Caco-2 (cell line): Measurements from ENCODE around the gene CACNA1G. TPM values are rescaled to one million over a fixed set of nuclear protein-coding genes. Genes with fewer than 3 reads are reported as not detected.

Experiments
- BruUV-seq: library from RNA; stranded (reverse); fragments of 400-500 nt; replicated peaks from 2 replicates; lab custom pipeline; 2021; lab: Mats Ljungman, UMichigan
- CTCF ChIA-PET: fragments of 300-600 bp; sonication (Branson Sonifier 250); formaldehyde crosslinking; loops from one replicate; lab custom pipeline; 2022; ENCODE audit warnings: antibody characterized with exemption; lab: Charles Lee
- POLR2A ChIA-PET: fragments of 300-600 bp; sonication (Branson Sonifier 250); formaldehyde crosslinking; loops from one replicate; lab custom pipeline; 2022; ENCODE audit warnings: antibody characterized with exemption; lab: Charles Lee
- DNase-seq, 2 experiments: peaks; one replicate each; pipeline versions ENCODE4 v3.0.0 to v3.0.0-alpha.2; 2020 to 2022
- H3K27me3 ChIP-seq: replicated peaks from 2 replicates; pipeline ENCODE4 v1.6.0; 2011; ENCODE audit warnings: low read length; ENCODE audit not compliant: control insufficient read depth, insufficient read depth
- H3K36me3 ChIP-seq: 2 replicates; pipeline ENCODE4 v1.5.1; 2011; ENCODE audit warnings: low read length; ENCODE audit not compliant: control insufficient read depth, insufficient read depth
- H3K4me1 ChIP-seq: fragments of 250-450 bp; sonication (Bioruptor Pico); 2 replicates; pipeline ENCODE4 v1.5.1; 2020; ENCODE audit warnings: mild to moderate bottlenecking
- H3K4me3 ChIP-seq: 2 replicates; pipeline ENCODE4 v1.5.1; 2011; ENCODE audit warnings: low read depth, mild to moderate bottlenecking, control low read depth, low read length
- H3K9me3 ChIP-seq: fragments of 250-450 bp; sonication (Bioruptor Pico); 2 replicates; pipeline ENCODE4 v1.5.1; 2020; ENCODE audit warnings: mild to moderate bottlenecking, moderate library complexity
- H3K27ac Mint-ChIP-seq: one replicate; pipeline ENCODE4 v1.8.0; 2022; ENCODE audit warnings: mixed read lengths; ENCODE audit not compliant: unreplicated experiment
- H3K27me3 Mint-ChIP-seq: one replicate; pipeline ENCODE4 v1.8.0; 2022; ENCODE audit warnings: mixed read lengths; ENCODE audit not compliant: insufficient read depth, unreplicated experiment
- H3K36me3 Mint-ChIP-seq: one replicate; pipeline ENCODE4 v1.8.0; 2022; ENCODE audit warnings: mild to moderate bottlenecking, mixed read lengths; ENCODE audit not compliant: insufficient read depth, unreplicated experiment
- H3K4me1 Mint-ChIP-seq: one replicate; pipeline ENCODE4 v1.8.0; 2022; ENCODE audit warnings: low read depth, mixed read lengths; ENCODE audit not compliant: unreplicated experiment
- H3K4me3 Mint-ChIP-seq: one replicate; pipeline ENCODE4 v1.8.0; 2022; ENCODE audit warnings: mild to moderate bottlenecking, moderate library complexity, mixed read lengths; ENCODE audit not compliant: unreplicated experiment
- H3K9me3 Mint-ChIP-seq: one replicate; pipeline ENCODE4 v1.8.0; 2022; ENCODE audit warnings: mixed read lengths; ENCODE audit not compliant: unreplicated experiment
- CTCF ChIP-seq, 2 experiments: fragments of 200-600 bp in 1 of 2; IDR thresholded peaks; 1 replicate in 1 of 2; 2 replicates in 1 of 2; pipeline versions ENCODE4 v1.5.1 to v1.8.0; 2011 to 2022; ENCODE audit warnings: antibody characterized with exemption in 1 of 2, control low read depth in 1 of 2, inconsistent platforms in 1 of 2, low read depth in 1 of 2, low read length in 1 of 2, mild to moderate bottlenecking in 1 of 2, moderate library complexity in 1 of 2; ENCODE audit not compliant: insufficient read depth in 1 of 2, severe bottlenecking in 1 of 2, unreplicated experiment in 1 of 2
- intact Hi-C: fragments of 100-400 bp; cut with micrococcal nuclease; formaldehyde crosslinking; loops from one replicate; pipeline ENCODE4 v1.10.0; 2022; ENCODE audit not compliant: unreplicated experiment
- total RNA-seq: library from RNA; stranded (reverse); gene quantifications from 2 replicates; pipeline ENCODE4 v1.2.3, GENCODE V29; 2022

The CACNA1G gene
- total RNA-seq, 1 experiment from 2014 or later, result 1.4 TPM

- Histone ChIP-seq H3K27me3 (no peaks in the 10 kb centered on the region), H3K4me3 (no peak overlapping the region), H3K9me3 (no peaks in the 10 kb centered on the region), H3K4me1 (no peaks in the 10 kb centered on the region), H3K36me3 (no peaks in the 10 kb centered on the region)
- intact Hi-C loops, result no loop called here
- no TSS peak for BruUV-seq
- no peak overlapping the region for H3K4me3 Mint-ChIP-seq
- H3K27me3 Mint-ChIP-seq, result no peaks in the 10 kb centered on the region
- CTCF ChIA-PET, result no interaction called here
- no peaks in the 10 kb centered on the region for H3K4me1 Mint-ChIP-seq
- no peak for DNase-seq
- no peak for TF ChIP-seq CTCF (IDR thresholded peaks at IDR 0.05; ENCODE audit: insufficient read depth in 1 of 2, low read depth in 1 of 2, low read length in 1 of 2, severe bottlenecking in 1 of 2, unreplicated experiment in 1 of 2)
- H3K27ac Mint-ChIP-seq, result no peak overlapping the region
- POLR2A ChIA-PET, result interaction anchor here (0.9 kb wide), 1 partner anchor 56 kb away, joined by 3 read pairs; no protein-coding TSS in a partner anchor
- no peaks in the 10 kb centered on the region for H3K36me3 Mint-ChIP-seq
- H3K9me3 Mint-ChIP-seq, result no peaks in the 10 kb centered on the region
Observed at GRCh38 chr17:50615828-50616227, 55.3 kb downstream of the CACNA1G start.

- Histone ChIP-seq H3K36me3 (no peaks in the 10 kb centered on the region), H3K4me3 (no peak overlapping the region), H3K4me1 (no peaks in the 10 kb centered on the region), H3K27me3 (no peaks in the 10 kb centered on the region), H3K9me3 (no peaks in the 10 kb centered on the region)
- Mint-ChIP-seq H3K27me3 (no peaks in the 10 kb centered on the region), H3K9me3 (no peaks in the 10 kb centered on the region), H3K4me3 (no peak overlapping the region), H3K4me1 (no peaks in the 10 kb centered on the region), H3K27ac (no peak overlapping the region), H3K36me3 (no peaks in the 10 kb centered on the region)
- CTCF ChIA-PET, result interaction anchor here (0.5 to 1.9 kb wide), 7 partner anchors 8 to 58 kb away, joined by 3 to 10 read pairs (median 4); no protein-coding TSS in a partner anchor
- no peak for DNase-seq
- no peak for TF ChIP-seq CTCF (IDR thresholded peaks at IDR 0.05; ENCODE audit: insufficient read depth in 1 of 2, low read depth in 1 of 2, low read length in 1 of 2, severe bottlenecking in 1 of 2, unreplicated experiment in 1 of 2)
- POLR2A ChIA-PET, result no interaction called here
- no TSS peak for BruUV-seq
- intact Hi-C loops, result no loop called here
Observed at GRCh38 chr17:50618300-50618699, 57.8 kb downstream of the CACNA1G start.

- no peaks in the 10 kb centered on the region for H3K4me1 ChIP-seq
- Mint-ChIP-seq H3K27me3 (no peaks in the 10 kb centered on the region), H3K36me3 (no peaks in the 10 kb centered on the region), H3K9me3 (no peaks in the 10 kb centered on the region), H3K4me3 (no peak overlapping the region), H3K27ac (no peak overlapping the region), H3K4me1 (no peaks in the 10 kb centered on the region)
- H3K36me3 ChIP-seq, result no peaks in the 10 kb centered on the region
- CTCF ChIA-PET, result interaction anchor here (1.2 to 1.9 kb wide), 3 partner anchors 9 to 68 kb away, joined by 3 to 5 read pairs (median 4); no protein-coding TSS in a partner anchor
- H3K4me3 ChIP-seq, result no peak overlapping the region
- POLR2A ChIA-PET, result no interaction called here
- H3K9me3 ChIP-seq, result no peaks in the 10 kb centered on the region
- no peaks in the 10 kb centered on the region for H3K27me3 ChIP-seq
- TF ChIP-seq CTCF (IDR thresholded peaks at IDR 0.05; ENCODE audit: insufficient read depth in 1 of 2, low read depth in 1 of 2, low read length in 1 of 2, severe bottlenecking in 1 of 2, unreplicated experiment in 1 of 2), result no peak
- DNase-seq, result no peak
- intact Hi-C loops, result no loop called here
- BruUV-seq, result no TSS peak
Observed at GRCh38 chr17:50618941-50619340, 58.4 kb downstream of the CACNA1G start.
